Measurements from ENCODE around the gene FRAS1.

The FRAS1 gene

GRCh38 chr4:78558410-78558809 lies 501.3 kb downstream of the FRAS1 start:
- no peak for DNase-seq

- no peak for DNase-seq
Measured at GRCh38 chr4:78560296-78560963, 503.3 kb downstream of the FRAS1 start.

GRCh38 chr4:78561677-78562076 lies 504.6 kb downstream of the FRAS1 start:
- no peak for DNase-seq

- DNase-seq = no peak
Measured at GRCh38 chr4:78562687-78563086, 505.6 kb downstream of the FRAS1 start.

GRCh38 chr4:78565971-78566372 lies 508.8 kb downstream of the FRAS1 start:
- no peak for DNase-seq

- no peak for DNase-seq
Measured at GRCh38 chr4:78566834-78567499, 509.8 kb downstream of the FRAS1 start.

- no peak for DNase-seq
Measured at GRCh38 chr4:78567500-78568060, 510.5 kb downstream of the FRAS1 start.

GRCh38 chr4:78568640-78569305 lies 511.6 kb downstream of the FRAS1 start:
- DNase-seq = no peak

- DNase-seq = no peak
Measured at GRCh38 chr4:78569306-78569821, 512.2 kb downstream of the FRAS1 start.

GRCh38 chr4:78570117-78570516 lies 513.0 kb downstream of the FRAS1 start:
- no peak for DNase-seq

- DNase-seq = no peak
Measured at GRCh38 chr4:78571804-78572203, 514.7 kb downstream of the FRAS1 start.

GRCh38 chr4:78578674-78579425 lies 521.7 kb downstream of the FRAS1 start:
- no peak for DNase-seq

GRCh38 chr4:78581618-78582017 lies 524.5 kb downstream of the FRAS1 start:
- DNase-seq = no peak

- no peak for DNase-seq
Measured at GRCh38 chr4:78584863-78585547, 527.9 kb downstream of the FRAS1 start.

GRCh38 chr4:78585633-78586032 lies 528.5 kb downstream of the FRAS1 start:
- DNase-seq = no peak

GRCh38 chr4:78588894-78589545 lies 531.9 kb downstream of the FRAS1 start:
- no peak for DNase-seq

- no peak for DNase-seq
Measured at GRCh38 chr4:78591404-78591803, 534.3 kb downstream of the FRAS1 start.

GRCh38 chr4:78592088-78592783 lies 535.1 kb downstream of the FRAS1 start:
- DNase-seq = peak; percentile 28
